ENCODE measurements around the gene STXBP5.

GRCh38 chr6:147222160-147222838, 18.1 kb downstream of the STXBP5 start:
- TF ChIP-seq CTCF (IDR thresholded peaks at IDR 0.05), result peak in 5 of 6 experiments; percentile 25 to 58 (median 49)
- no peak for TF ChIP-seq POLR2A (IDR thresholded peaks at IDR 0.05)

Data from thyroid gland (tissue), 4 donors.